ENCODE results near the gene PCDHB5.
"Not testable (repeated sequence)": the region's sequence is repeated elsewhere in the genome, so short reads cannot be mapped to it uniquely, and the experiment has no call there.

DNA sequence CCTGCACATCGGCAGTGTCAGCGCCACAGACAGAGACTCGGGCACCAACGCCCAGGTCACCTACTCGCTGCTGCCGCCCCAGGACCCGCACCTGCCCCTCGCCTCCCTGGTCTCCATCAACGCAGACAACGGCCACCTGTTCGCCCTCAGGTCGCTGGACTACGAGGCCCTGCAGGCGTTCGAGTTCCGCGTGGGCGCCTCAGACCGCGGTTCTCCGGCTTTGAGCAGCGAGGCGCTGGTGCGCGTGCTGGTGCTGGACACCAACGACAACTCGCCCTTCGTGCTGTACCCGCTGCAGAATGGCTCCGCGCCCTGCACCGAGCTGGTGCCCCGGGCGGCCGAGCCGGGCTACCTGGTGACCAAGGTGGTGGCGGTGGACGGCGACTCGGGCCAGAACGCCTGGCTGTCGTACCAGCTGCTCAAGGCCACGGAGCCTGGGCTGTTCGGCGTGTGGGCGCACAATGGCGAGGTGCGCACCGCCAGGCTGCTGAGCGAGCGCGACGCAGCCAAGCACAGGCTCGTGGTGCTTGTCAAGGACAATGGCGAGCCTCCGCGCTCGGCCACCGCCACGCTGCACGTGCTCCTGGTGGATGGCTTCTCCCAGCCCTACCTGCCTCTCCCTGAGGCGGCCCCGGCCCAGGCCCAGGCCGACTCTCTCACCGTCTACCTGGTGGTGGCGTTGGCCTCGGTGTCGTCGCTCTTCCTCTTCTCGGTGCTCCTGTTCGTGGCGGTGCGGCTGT lies 11.4 kb upstream of the PCDHB5 start:
- not testable (repeated sequence) for TF ChIP-seq RBM25 (IDR thresholded peaks at IDR 0.05; ENCODE audit: low read depth, low read length, severe bottlenecking); PCBP2 (IDR thresholded peaks at IDR 0.05; ENCODE audit: low read depth, low read length, poor library complexity, severe bottlenecking); MLLT1 (IDR thresholded peaks at IDR 0.05); RBM15 (IDR thresholded peaks at IDR 0.05; ENCODE audit: insufficient read depth, low read length); RFX5 (IDR thresholded peaks at IDR 0.05; ENCODE audit: low read depth, low read length)
- TF ChIP-seq, protein P1, sequence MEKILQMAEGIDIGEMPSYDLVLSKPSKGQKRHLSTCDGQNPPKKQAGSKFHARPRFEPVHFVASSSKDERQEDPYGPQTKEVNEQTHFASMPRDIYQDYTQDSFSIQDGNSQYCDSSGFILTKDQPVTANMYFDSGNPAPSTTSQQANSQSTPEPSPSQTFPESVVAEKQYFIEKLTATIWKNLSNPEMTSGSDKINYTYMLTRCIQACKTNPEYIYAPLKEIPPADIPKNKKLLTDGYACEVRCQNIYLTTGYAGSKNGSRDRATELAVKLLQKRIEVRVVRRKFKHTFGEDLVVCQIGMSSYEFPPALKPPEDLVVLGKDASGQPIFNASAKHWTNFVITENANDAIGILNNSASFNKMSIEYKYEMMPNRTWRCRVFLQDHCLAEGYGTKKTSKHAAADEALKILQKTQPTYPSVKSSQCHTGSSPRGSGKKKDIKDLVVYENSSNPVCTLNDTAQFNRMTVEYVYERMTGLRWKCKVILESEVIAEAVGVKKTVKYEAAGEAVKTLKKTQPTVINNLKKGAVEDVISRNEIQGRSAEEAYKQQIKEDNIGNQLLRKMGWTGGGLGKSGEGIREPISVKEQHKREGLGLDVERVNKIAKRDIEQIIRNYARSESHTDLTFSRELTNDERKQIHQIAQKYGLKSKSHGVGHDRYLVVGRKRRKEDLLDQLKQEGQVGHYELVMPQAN (IDR thresholded peaks at IDR 0.05; ENCODE audit: borderline replicate concordance), result not testable (repeated sequence)
- TF ChIP-seq, protein P2, sequence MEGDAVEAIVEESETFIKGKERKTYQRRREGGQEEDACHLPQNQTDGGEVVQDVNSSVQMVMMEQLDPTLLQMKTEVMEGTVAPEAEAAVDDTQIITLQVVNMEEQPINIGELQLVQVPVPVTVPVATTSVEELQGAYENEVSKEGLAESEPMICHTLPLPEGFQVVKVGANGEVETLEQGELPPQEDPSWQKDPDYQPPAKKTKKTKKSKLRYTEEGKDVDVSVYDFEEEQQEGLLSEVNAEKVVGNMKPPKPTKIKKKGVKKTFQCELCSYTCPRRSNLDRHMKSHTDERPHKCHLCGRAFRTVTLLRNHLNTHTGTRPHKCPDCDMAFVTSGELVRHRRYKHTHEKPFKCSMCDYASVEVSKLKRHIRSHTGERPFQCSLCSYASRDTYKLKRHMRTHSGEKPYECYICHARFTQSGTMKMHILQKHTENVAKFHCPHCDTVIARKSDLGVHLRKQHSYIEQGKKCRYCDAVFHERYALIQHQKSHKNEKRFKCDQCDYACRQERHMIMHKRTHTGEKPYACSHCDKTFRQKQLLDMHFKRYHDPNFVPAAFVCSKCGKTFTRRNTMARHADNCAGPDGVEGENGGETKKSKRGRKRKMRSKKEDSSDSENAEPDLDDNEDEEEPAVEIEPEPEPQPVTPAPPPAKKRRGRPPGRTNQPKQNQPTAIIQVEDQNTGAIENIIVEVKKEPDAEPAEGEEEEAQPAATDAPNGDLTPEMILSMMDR (IDR thresholded peaks at IDR 0.05 in 2 of 3, conservative IDR thresholded peaks at IDR 0.05 in 1 of 3; ENCODE audit: insufficient read depth in 2 of 3, low read depth in 1 of 3, low read length in 3 of 3), result not testable (repeated sequence)
